Measurements from ENCODE around the gene MCM8.

The MCM8 gene

GRCh38 chr20:5991623-5992441 is 41.4 kb downstream of the MCM8 start:
- H3K27me3 ChIP-seq (replicated peaks): no peaks in the 10 kb centered on the region
- no peak for TF ChIP-seq CTCF (IDR thresholded peaks at IDR 0.05; ENCODE audit: low read depth, low read length, missing control alignments)

GRCh38 chr20:5996765-5997164 is 46.3 kb downstream of the MCM8 start:
- in situ Hi-C loops (cut with HindIII; ENCODE audit: low pct_ligation_motif_present, low sequenced_read_pairs): no loop called here
- no peak overlapping the region for H3K27ac ChIP-seq
- H3K4me3 ChIP-seq (ENCODE audit: low read depth, low read length): no peak overlapping the region
- no peak for TF ChIP-seq CTCF (IDR thresholded peaks at IDR 0.05; ENCODE audit: low read depth, low read length, missing control alignments)
- no peaks in the 10 kb centered on the region for H3K27me3 ChIP-seq (replicated peaks)
- DNase-seq: no peak
- no peaks in the 10 kb centered on the region for H3K36me3 ChIP-seq (replicated peaks)

More at GRCh38 chr20:5991623-5992441, 41.4 kb downstream of the MCM8 start:
- H3K4me3 ChIP-seq (ENCODE audit: low read depth, low read length): no peak overlapping the region
- no peak overlapping the region for H3K27ac ChIP-seq
- H3K36me3 ChIP-seq (replicated peaks): no peaks in the 10 kb centered on the region
- peak; percentile 50 for DNase-seq
- in situ Hi-C loops (cut with HindIII; ENCODE audit: low pct_ligation_motif_present, low sequenced_read_pairs): no loop called here

- DNase-seq: no peak
- H3K27me3 ChIP-seq (replicated peaks): no peaks in the 10 kb centered on the region
- no peak overlapping the region for H3K4me3 ChIP-seq (ENCODE audit: low read depth, low read length)
- H3K27ac ChIP-seq: no peak overlapping the region
- in situ Hi-C loops (cut with HindIII; ENCODE audit: low pct_ligation_motif_present, low sequenced_read_pairs): no loop called here
- H3K36me3 ChIP-seq (replicated peaks): no peaks in the 10 kb centered on the region
- TF ChIP-seq CTCF (IDR thresholded peaks at IDR 0.05; ENCODE audit: low read depth, low read length, missing control alignments): no peak
Observed at GRCh38 chr20:5999783-6000182, 49.3 kb downstream of the MCM8 start.

GRCh38 chr20:6000871-6001270 is 50.4 kb downstream of the MCM8 start:
- in situ Hi-C loops (cut with HindIII; ENCODE audit: low pct_ligation_motif_present, low sequenced_read_pairs): no loop called here
- H3K27ac ChIP-seq: no peak overlapping the region
- TF ChIP-seq CTCF (IDR thresholded peaks at IDR 0.05; ENCODE audit: low read depth, low read length, missing control alignments): no peak
- no peak for DNase-seq
- H3K36me3 ChIP-seq (replicated peaks): no peaks in the 10 kb centered on the region
- H3K4me3 ChIP-seq (ENCODE audit: low read depth, low read length): no peak overlapping the region
- no peaks in the 10 kb centered on the region for H3K27me3 ChIP-seq (replicated peaks)

- peak overlapping the region; percentile 77 for H3K27ac ChIP-seq
- in situ Hi-C loops (cut with HindIII; ENCODE audit: low pct_ligation_motif_present, low sequenced_read_pairs): no loop called here
- TF ChIP-seq CTCF (IDR thresholded peaks at IDR 0.05; ENCODE audit: low read depth, low read length, missing control alignments): no peak
- peaks cover 17% of the 10 kb centered on the region for H3K36me3 ChIP-seq (replicated peaks)
- DNase-seq: no peak
- no peaks in the 10 kb centered on the region for H3K27me3 ChIP-seq (replicated peaks)
- peak overlapping the region; percentile 75 for H3K4me3 ChIP-seq (ENCODE audit: low read depth, low read length)
Observed at GRCh38 chr20:6006603-6006949, 56.1 kb downstream of the MCM8 start.

- Histone ChIP-seq H3K4me3 (ENCODE audit: low read depth, low read length) (peak overlapping the region; percentile 75), H3K27ac (no peak overlapping the region)
- DNase-seq: peak; percentile 2
Observed at GRCh38 chr20:6007094-6007528, 56.7 kb downstream of the MCM8 start.

More at GRCh38 chr20:6007094-6007528, 56.7 kb downstream of the MCM8 start:
- no peaks in the 10 kb centered on the region for H3K27me3 ChIP-seq (replicated peaks)
- no peak for TF ChIP-seq CTCF (IDR thresholded peaks at IDR 0.05; ENCODE audit: low read depth, low read length, missing control alignments)
- in situ Hi-C loops (cut with HindIII; ENCODE audit: low pct_ligation_motif_present, low sequenced_read_pairs): no loop called here
- H3K36me3 ChIP-seq (replicated peaks): peaks cover 22% of the 10 kb centered on the region

Measured in brain microvascular endothelial cell (primary cell).